ENCODE measurements around the gene GP1BA. TPM values are rescaled to one million over a fixed set of nuclear protein-coding genes. Genes with fewer than 3 reads are reported as not detected.
"Not testable (repeated sequence)": the region's sequence is repeated elsewhere in the genome, so short reads cannot be mapped to it uniquely, and the experiment has no call there.

GP1BA gene
- total and polyA plus RNA-seq, 2 donors (not counting 1 experiment from before 2014, with no cell fraction given) = not detected

DNA sequence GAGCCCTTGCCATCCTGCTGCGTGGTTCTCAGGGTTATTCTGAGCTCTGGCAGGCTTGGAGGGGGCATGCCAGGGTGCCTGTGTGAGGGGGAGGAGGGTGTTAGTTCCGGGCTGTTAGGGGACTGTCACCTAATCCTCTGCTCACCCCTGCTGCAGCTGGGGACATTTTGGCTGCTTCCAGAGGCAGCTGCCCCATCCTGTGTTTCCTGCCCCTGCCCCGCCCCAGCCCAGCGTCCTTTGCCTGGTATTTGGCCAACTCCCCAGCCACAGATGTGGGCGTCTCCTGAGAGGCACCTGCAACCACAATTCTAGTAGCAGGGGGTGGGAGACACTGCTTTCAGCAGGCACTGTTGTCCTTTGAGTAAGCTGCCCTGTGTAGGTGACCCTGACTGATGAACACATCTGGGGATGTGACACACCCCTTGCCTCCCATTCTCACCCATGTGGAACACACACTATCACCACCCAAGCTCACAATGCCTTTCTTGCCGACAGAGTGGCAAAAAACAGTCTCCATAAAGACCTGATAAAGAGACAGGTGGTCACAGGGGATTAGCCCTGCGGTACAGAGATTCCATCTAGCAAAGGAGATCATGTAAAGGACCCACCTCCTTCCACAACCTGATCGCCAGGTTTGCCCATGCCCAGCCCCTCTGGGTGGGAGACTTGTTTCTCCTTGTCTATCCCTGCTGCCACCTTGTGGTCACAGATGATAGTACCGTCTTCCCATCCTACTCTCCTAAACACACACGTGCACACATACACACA lies 28.8 kb upstream of the GP1BA start, which contains the start of gene CHRNE:
CHRNE (minus strand) TSS at position 48 of the 768 bp plus-strand sequence; CDS start at position 13, 35 bp downstream.
- H3K27me3 ChIP-seq (ENCODE audit: control insufficient read depth, insufficient read depth, low read length) = peaks cover 2% of the 10 kb centered on the region
- H3K79me2 ChIP-seq (ENCODE audit: control insufficient read depth, insufficient read depth, low read length) = no peaks in the 10 kb centered on the region
- H3K27ac ChIP-seq (ENCODE audit: insufficient read depth, low read length) = no peak within 1 kb of the TSS
- no peak within 1 kb of the TSS for H2AFZ ChIP-seq (ENCODE audit: low read length)
- H3K4me2 ChIP-seq (ENCODE audit: extremely low read depth, insufficient read depth, low read length) = no peak within 1 kb of the TSS
- no peaks in the 10 kb centered on the region for H3K9me3 ChIP-seq (ENCODE audit: control insufficient read depth, insufficient read depth, low read depth, low read length)
- no peak within 1 kb of the TSS for H3K9ac ChIP-seq (ENCODE audit: insufficient read depth, low read length)
- H3K4me1 ChIP-seq (ENCODE audit: control insufficient read depth, extremely low read depth, insufficient read depth, low read length) = peaks cover 4% of the 10 kb centered on the region
- H3K4me3 ChIP-seq (replicated peaks in 1 of 4; ENCODE audit: control extremely low read depth in 1 of 4, insufficient read depth in 1 of 4, low read depth in 3 of 4, low read length in 4 of 4) = no peak within 1 kb of the TSS
- peak; percentile 68 to 79 for DNase-seq (ENCODE audit: low read depth in 2 of 2)
- H3K36me3 ChIP-seq (ENCODE audit: control insufficient read depth, insufficient read depth, low read length) = peaks cover 2% of the 10 kb centered on the region
- TF ChIP-seq CTCF (conservative IDR thresholded peaks at IDR 0.05 in 1 of 2, IDR thresholded peaks at IDR 0.05 in 1 of 2; ENCODE audit: low read depth in 1 of 2, low read length in 2 of 2) = peak; percentile 64 to 86
- TF ChIP-seq EZH2 (IDR thresholded peaks at IDR 0.05; ENCODE audit: low read length, missing control alignments) = no peak
- H4K20me1 ChIP-seq (ENCODE audit: control insufficient read depth, extremely low read depth, insufficient read depth, low read length) = no peaks in the 10 kb centered on the region

DNA sequence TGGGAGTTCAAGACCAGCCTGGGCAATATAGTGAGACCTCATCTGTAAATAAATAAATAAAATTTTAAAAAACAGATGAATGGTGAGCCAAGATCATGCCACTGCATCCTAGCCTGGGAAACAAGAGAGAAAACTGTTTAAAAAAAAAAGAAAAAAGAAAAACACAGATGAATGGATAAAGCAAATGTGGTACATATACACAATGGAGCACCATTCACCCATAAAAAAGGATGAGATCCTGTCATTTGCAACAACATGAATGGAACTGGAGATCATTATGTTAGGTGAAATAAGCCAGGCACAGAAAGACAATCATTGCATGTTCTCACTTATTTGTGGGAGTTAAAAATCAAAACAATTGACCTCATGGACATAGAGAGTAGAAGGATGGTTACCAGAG lies 25.4 kb upstream of the GP1BA start:
- not testable (repeated sequence) for H3K4me3 ChIP-seq (replicated peaks in 1 of 4; ENCODE audit: control extremely low read depth in 1 of 4, insufficient read depth in 1 of 4, low read depth in 3 of 4, low read length in 4 of 4); H3K79me2 ChIP-seq (ENCODE audit: control insufficient read depth, insufficient read depth, low read length); H3K9me3 ChIP-seq (ENCODE audit: control insufficient read depth, insufficient read depth, low read depth, low read length); H3K4me2 ChIP-seq (ENCODE audit: extremely low read depth, insufficient read depth, low read length); H2AFZ ChIP-seq (ENCODE audit: low read length); H3K9ac ChIP-seq (ENCODE audit: insufficient read depth, low read length); H4K20me1 ChIP-seq (ENCODE audit: control insufficient read depth, extremely low read depth, insufficient read depth, low read length); H3K27ac ChIP-seq (ENCODE audit: insufficient read depth, low read length); DNase-seq (ENCODE audit: low read depth in 2 of 2); H3K36me3 ChIP-seq (ENCODE audit: control insufficient read depth, insufficient read depth, low read length); H3K4me1 ChIP-seq (ENCODE audit: control insufficient read depth, extremely low read depth, insufficient read depth, low read length); H3K27me3 ChIP-seq (ENCODE audit: control insufficient read depth, insufficient read depth, low read length)

DNA sequence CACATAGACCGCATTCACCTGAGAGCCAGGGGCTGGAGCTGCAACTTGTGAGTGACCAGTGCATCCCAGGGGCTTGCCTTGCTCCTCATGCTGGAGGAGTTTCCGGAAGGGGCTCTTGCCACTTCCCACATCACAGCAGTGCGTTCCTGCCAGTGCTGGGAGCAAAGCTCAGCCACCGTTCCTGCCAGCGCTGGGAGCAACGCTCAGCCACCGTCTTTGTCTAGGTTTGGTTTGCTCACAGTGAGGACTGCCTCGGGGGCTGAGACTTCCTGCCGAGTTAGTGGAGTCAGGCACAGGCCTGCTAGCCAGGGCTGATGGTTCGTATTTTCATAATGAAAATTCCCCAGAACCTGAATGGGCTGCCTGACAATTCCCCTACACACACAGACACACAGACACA lies 23.8 kb upstream of the GP1BA start:
- Histone ChIP-seq H3K4me2 (ENCODE audit: extremely low read depth, insufficient read depth, low read length) (no peak overlapping the region), H3K79me2 (ENCODE audit: control insufficient read depth, insufficient read depth, low read length) (no peaks in the 10 kb centered on the region), H2AFZ (ENCODE audit: low read length) (peak overlapping the region; percentile 88), H3K27me3 (ENCODE audit: control insufficient read depth, insufficient read depth, low read length) (peaks cover 2% of the 10 kb centered on the region), H3K9ac (ENCODE audit: insufficient read depth, low read length) (no peak overlapping the region), H3K4me1 (ENCODE audit: control insufficient read depth, extremely low read depth, insufficient read depth, low read length) (peaks cover 6% of the 10 kb centered on the region), H3K4me3 (replicated peaks in 1 of 4; ENCODE audit: control extremely low read depth in 1 of 4, insufficient read depth in 1 of 4, low read depth in 3 of 4, low read length in 4 of 4) (no peak overlapping the region), H3K9me3 (ENCODE audit: control insufficient read depth, insufficient read depth, low read depth, low read length) (no peaks in the 10 kb centered on the region), H3K36me3 (ENCODE audit: control insufficient read depth, insufficient read depth, low read length) (no peaks in the 10 kb centered on the region), H3K27ac (ENCODE audit: insufficient read depth, low read length) (peak overlapping the region; percentile 62), H4K20me1 (ENCODE audit: control insufficient read depth, extremely low read depth, insufficient read depth, low read length) (no peaks in the 10 kb centered on the region)
- DNase-seq (ENCODE audit: low read depth in 2 of 2) = no peak
- no peak for TF ChIP-seq CTCF (conservative IDR thresholded peaks at IDR 0.05 in 1 of 2, IDR thresholded peaks at IDR 0.05 in 1 of 2; ENCODE audit: low read depth in 1 of 2, low read length in 2 of 2)
- TF ChIP-seq EZH2 (IDR thresholded peaks at IDR 0.05; ENCODE audit: low read length, missing control alignments) = no peak
